AG10803 (cell line): ENCODE data around the gene POLR3B.

ENCODE experiments used
- DNase-seq: peaks from one replicate; pipeline ENCODE4 v3.0.0; 2010; ENCODE audit warnings: low read depth
- H3K4me3 ChIP-seq: 2 replicates; pipeline ENCODE4 v1.5.1; 2011; ENCODE audit warnings: mild to moderate bottlenecking, low read length, control low read depth
- CTCF ChIP-seq: conservative IDR thresholded peaks from 2 replicates; pipeline ENCODE4 v1.5.1; 2011; ENCODE audit warnings: mild to moderate bottlenecking, low read length, control low read depth, inconsistent platforms

The POLR3B gene

GRCh38 chr12:106329231-106329982 lies 28.1 kb upstream of the POLR3B start:
- DNase-seq = peak; percentile 35
- H3K4me3 ChIP-seq = no peak overlapping the region
- no peak for TF ChIP-seq CTCF

GRCh38 chr12:106331599-106331998 lies 25.9 kb upstream of the POLR3B start:
- no peak for DNase-seq
- H3K4me3 ChIP-seq = no peak overlapping the region
- no peak for TF ChIP-seq CTCF

GRCh38 chr12:106332536-106332935 lies 25.0 kb upstream of the POLR3B start:
- TF ChIP-seq CTCF = no peak
- no peak overlapping the region for H3K4me3 ChIP-seq
- no peak for DNase-seq

GRCh38 chr12:106333010-106333409 lies 24.5 kb upstream of the POLR3B start:
- no peak overlapping the region for H3K4me3 ChIP-seq
- TF ChIP-seq CTCF = no peak
- no peak for DNase-seq

- TF ChIP-seq CTCF = no peak
- DNase-seq = no peak
- no peak overlapping the region for H3K4me3 ChIP-seq
These were observed 23.8 kb upstream of the POLR3B start for GRCh38 chr12:106333756-106334155.

- no peak overlapping the region for H3K4me3 ChIP-seq
- DNase-seq = peak; percentile 48
- no peak for TF ChIP-seq CTCF
These were observed 16.3 kb upstream of the POLR3B start for GRCh38 chr12:106341086-106341877.
